ENCODE results near the gene ANKDD1A. TPM values are rescaled to one million over a fixed set of nuclear protein-coding genes. Genes with fewer than 3 reads are reported as not detected.

ANKDD1A gene
- total RNA-seq, 1 donor from 2014 or later, result 6.9 TPM

DNA sequence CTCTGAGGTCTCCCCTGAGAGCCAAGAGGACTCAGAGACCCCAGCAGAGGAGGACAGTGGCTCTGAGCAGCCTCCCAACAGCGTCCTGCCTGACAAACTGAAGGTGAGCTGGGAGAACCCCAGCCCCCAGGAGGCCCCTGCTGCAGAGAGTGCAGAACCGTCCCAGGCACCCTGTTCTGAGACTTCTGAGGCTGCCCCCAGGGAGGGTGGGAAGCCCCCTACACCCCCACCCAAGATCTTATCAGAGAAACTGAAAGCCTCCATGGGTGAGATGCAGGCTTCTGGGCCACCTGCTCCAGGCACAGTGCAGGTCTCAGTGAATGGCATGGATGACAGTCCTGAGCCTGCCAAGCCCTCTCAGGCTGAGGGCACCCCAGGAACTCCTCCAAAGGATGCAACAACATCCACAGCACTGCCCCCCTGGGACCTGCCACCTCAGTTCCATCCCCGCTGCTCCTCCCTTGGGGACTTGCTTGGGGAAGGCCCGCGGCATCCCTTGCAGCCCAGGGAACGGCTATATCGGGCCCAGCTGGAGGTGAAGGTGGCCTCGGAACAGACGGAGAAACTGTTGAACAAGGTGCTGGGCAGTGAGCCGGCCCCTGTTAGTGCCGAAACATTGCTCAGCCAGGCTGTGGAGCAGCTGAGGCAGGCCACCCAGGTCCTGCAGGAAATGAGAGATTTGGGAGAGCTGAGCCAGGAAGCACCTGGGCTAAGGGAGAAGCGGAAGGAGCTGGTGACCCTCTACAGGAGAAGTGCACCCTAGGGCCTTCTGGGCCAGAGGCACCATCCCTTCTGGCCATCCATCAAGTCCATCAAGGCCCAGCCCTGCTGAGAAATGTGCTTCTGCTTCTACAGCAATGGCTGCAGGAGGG lies 46.3 kb upstream of the ANKDD1A start:
- Mint-ChIP-seq H3K9me3 (ENCODE audit: unreplicated experiment) (no peaks in the 10 kb centered on the region), H3K27ac (ENCODE audit: unreplicated experiment) (no peak overlapping the region), H3K4me3 (ENCODE audit: unreplicated experiment) (peak overlapping the region; percentile 42), H3K27me3 (ENCODE audit: unreplicated experiment) (peaks cover 5% of the 10 kb centered on the region), H3K4me1 (ENCODE audit: unreplicated experiment) (peaks cover 4% of the 10 kb centered on the region), H3K36me3 (ENCODE audit: low read depth, unreplicated experiment) (peaks cover 32% of the 10 kb centered on the region)
- no peak for DNase-seq (ENCODE audit: low spot score)
- TF ChIP-seq, protein P1, sequence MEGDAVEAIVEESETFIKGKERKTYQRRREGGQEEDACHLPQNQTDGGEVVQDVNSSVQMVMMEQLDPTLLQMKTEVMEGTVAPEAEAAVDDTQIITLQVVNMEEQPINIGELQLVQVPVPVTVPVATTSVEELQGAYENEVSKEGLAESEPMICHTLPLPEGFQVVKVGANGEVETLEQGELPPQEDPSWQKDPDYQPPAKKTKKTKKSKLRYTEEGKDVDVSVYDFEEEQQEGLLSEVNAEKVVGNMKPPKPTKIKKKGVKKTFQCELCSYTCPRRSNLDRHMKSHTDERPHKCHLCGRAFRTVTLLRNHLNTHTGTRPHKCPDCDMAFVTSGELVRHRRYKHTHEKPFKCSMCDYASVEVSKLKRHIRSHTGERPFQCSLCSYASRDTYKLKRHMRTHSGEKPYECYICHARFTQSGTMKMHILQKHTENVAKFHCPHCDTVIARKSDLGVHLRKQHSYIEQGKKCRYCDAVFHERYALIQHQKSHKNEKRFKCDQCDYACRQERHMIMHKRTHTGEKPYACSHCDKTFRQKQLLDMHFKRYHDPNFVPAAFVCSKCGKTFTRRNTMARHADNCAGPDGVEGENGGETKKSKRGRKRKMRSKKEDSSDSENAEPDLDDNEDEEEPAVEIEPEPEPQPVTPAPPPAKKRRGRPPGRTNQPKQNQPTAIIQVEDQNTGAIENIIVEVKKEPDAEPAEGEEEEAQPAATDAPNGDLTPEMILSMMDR (IDR thresholded peaks at IDR 0.05; ENCODE audit: unreplicated experiment), result no peak

DNA sequence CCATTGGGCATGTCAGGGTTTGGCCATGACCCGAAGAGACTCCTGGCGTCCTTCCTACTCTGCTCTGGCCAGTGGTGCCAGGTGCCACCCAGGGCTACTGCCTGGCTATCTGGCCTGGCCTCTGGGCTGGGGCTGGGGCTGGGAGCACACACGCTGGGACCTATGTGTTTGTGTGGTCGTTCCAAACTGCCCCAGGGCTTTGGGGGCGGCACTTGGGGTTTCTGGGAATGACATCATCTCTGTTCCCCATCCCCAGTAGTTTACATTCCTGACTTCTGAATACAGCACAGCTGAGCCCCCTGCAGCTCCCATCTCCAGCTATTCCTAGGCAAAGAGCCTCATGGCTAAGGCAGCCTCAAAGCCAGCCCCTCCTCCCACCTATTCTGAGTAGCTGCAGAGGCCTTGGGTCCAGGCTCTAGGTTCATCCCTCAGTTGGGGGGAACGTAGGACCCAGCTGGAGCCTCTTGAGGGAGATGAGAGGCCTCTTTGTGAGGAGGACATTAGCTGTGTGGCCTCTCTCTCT lies 45.6 kb upstream of the ANKDD1A start:
- H3K27ac Mint-ChIP-seq (ENCODE audit: unreplicated experiment), result no peak overlapping the region
- H3K9me3 Mint-ChIP-seq (ENCODE audit: unreplicated experiment), result no peaks in the 10 kb centered on the region
- H3K36me3 Mint-ChIP-seq (ENCODE audit: low read depth, unreplicated experiment), result peaks cover 32% of the 10 kb centered on the region
- H3K4me3 Mint-ChIP-seq (ENCODE audit: unreplicated experiment), result no peak overlapping the region
- TF ChIP-seq, protein P1 (IDR thresholded peaks at IDR 0.05; ENCODE audit: unreplicated experiment), result no peak
- DNase-seq (ENCODE audit: low spot score), result no peak
- H3K4me1 Mint-ChIP-seq (ENCODE audit: unreplicated experiment), result peaks cover 4% of the 10 kb centered on the region
- H3K27me3 Mint-ChIP-seq (ENCODE audit: unreplicated experiment), result peaks cover 5% of the 10 kb centered on the region

DNA sequence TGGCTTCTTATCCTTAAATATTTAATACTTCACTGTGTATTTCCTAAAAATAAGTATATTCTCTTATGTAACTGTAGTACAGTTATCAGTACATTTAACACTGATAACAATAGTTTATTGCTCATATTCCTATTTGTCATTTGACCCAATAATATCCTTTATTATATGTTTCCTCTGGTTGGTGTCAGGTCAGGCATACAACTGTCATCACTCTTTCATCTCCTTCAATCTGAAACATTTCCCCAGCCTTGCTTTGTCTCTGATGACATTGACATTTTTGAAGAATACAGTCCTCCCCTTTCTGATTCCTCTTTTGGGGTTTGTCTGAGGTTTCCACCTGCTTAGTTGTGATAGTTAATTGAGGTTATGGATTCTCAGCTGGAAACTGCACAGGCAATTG lies 42.2 kb upstream of the ANKDD1A start:
- TF ChIP-seq, protein P1 (IDR thresholded peaks at IDR 0.05; ENCODE audit: unreplicated experiment), result no peak
- no peak overlapping the region for H3K27ac Mint-ChIP-seq (ENCODE audit: unreplicated experiment)
- H3K9me3 Mint-ChIP-seq (ENCODE audit: unreplicated experiment), result no peaks in the 10 kb centered on the region
- peaks cover 9% of the 10 kb centered on the region for H3K27me3 Mint-ChIP-seq (ENCODE audit: unreplicated experiment)
- peaks cover 18% of the 10 kb centered on the region for H3K36me3 Mint-ChIP-seq (ENCODE audit: low read depth, unreplicated experiment)
- no peak for DNase-seq (ENCODE audit: low spot score)
- H3K4me3 Mint-ChIP-seq (ENCODE audit: unreplicated experiment), result no peak overlapping the region
- peaks cover 14% of the 10 kb centered on the region for H3K4me1 Mint-ChIP-seq (ENCODE audit: unreplicated experiment)

DNA sequence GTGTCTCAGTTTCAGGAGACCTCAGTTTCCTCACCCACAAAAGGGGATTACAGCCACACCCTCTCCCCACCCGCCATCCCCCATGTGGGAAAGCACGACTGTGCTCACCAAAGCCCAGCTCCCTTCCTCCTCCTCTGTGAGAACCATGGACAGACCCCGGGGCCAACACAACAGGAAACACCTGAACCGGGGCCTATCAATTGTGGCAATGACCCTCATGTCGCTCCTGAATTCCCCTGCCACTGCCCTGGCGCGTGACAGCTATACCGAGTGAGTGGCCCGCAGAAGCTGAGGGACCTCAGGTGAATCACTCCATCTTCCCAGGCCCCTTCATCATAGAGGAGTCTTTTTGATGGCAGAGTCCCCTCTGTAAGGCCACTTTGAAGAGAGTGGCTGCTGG lies 41.3 kb upstream of the ANKDD1A start:
- Mint-ChIP-seq H3K27me3 (ENCODE audit: unreplicated experiment) (peaks cover 12% of the 10 kb centered on the region), H3K36me3 (ENCODE audit: low read depth, unreplicated experiment) (peaks cover 17% of the 10 kb centered on the region), H3K4me3 (ENCODE audit: unreplicated experiment) (no peak overlapping the region), H3K27ac (ENCODE audit: unreplicated experiment) (no peak overlapping the region), H3K4me1 (ENCODE audit: unreplicated experiment) (peaks cover 20% of the 10 kb centered on the region), H3K9me3 (ENCODE audit: unreplicated experiment) (no peaks in the 10 kb centered on the region)
- no peak for DNase-seq (ENCODE audit: low spot score)
- TF ChIP-seq, protein P1 (IDR thresholded peaks at IDR 0.05; ENCODE audit: unreplicated experiment), result no peak

DNA sequence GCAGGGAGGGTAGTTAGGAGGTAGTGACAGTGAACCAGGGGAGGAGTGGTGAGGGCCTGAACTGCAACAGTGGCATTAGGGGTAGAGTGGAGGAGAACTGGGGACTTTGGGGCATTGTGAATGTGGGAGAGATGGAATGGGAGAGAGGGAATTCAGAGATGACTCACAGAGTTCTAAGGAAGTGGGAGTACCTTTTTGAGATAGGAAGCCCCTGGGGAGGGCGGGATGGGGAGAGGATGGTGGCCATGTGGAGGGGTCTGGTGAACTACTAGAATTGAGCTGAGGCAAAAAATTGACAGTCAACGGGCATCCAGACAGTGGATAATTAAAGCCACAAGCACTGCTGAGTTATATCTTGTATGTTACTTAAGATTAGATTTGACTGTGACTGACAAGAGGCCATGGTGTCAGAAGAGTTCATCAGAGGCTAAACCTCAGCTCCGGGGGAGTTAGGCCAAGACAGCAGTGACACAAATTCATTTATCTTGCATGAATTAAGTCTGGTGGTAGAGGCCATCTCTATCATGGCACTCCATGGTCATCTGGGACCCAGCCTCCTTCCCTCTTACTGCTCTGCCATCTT lies 36.0 kb upstream of the ANKDD1A start:
- H3K36me3 Mint-ChIP-seq (ENCODE audit: low read depth, unreplicated experiment), result no peaks in the 10 kb centered on the region
- H3K4me3 Mint-ChIP-seq (ENCODE audit: unreplicated experiment), result no peak overlapping the region
- peaks cover 8% of the 10 kb centered on the region for H3K27me3 Mint-ChIP-seq (ENCODE audit: unreplicated experiment)
- no peaks in the 10 kb centered on the region for H3K9me3 Mint-ChIP-seq (ENCODE audit: unreplicated experiment)
- no peak overlapping the region for H3K27ac Mint-ChIP-seq (ENCODE audit: unreplicated experiment)
- TF ChIP-seq, protein P1 (IDR thresholded peaks at IDR 0.05; ENCODE audit: unreplicated experiment), result no peak
- H3K4me1 Mint-ChIP-seq (ENCODE audit: unreplicated experiment), result peaks cover 36% of the 10 kb centered on the region
- DNase-seq (ENCODE audit: low spot score), result no peak
